Endodermal cell (in vitro differentiated cells): ENCODE measurements around the gene KRT38. TPM values are rescaled to one million over a fixed set of nuclear protein-coding genes. Genes with fewer than 3 reads are reported as not detected.
"Not testable (repeated sequence)": the region's sequence is repeated elsewhere in the genome, so short reads cannot be mapped to it uniquely, and the experiment has no call there.

ENCODE experiments used
- DNase-seq: peaks from one replicate; pipeline ENCODE4 v3.0.0-alpha.2; 2017
- H3K27ac ChIP-seq: 2 replicates; pipeline ENCODE4 v1.5.1; 2013; ENCODE audit warnings: mild to moderate bottlenecking, low read depth, low read length, moderate library complexity
- H3K27me3 ChIP-seq: 2 replicates; pipeline ENCODE4 v1.6.1; 2013; ENCODE audit warnings: mild to moderate bottlenecking, low read length, moderate library complexity; ENCODE audit not compliant: insufficient read depth, control insufficient read depth, poor library complexity, severe bottlenecking
- H3K36me3 ChIP-seq: 2 replicates; pipeline ENCODE4 v1.7.0; 2013; ENCODE audit warnings: mild to moderate bottlenecking, low read length, moderate library complexity; ENCODE audit not compliant: control insufficient read depth, insufficient read depth
- H3K4me1 ChIP-seq: one replicate; pipeline ENCODE4 v1.7.0; 2013; ENCODE audit warnings: low read length; ENCODE audit not compliant: control insufficient read depth, insufficient read depth
- H3K4me3 ChIP-seq: 2 replicates; pipeline ENCODE4 v1.5.1; 2013; ENCODE audit warnings: mild to moderate bottlenecking, low read length, moderate library complexity
- H3K9ac ChIP-seq: 2 replicates; pipeline ENCODE4 v1.6.1; 2013; ENCODE audit warnings: mild to moderate bottlenecking, low read length, moderate library complexity; ENCODE audit not compliant: poor library complexity, severe bottlenecking; ENCODE audit errors: extremely low read depth
- H3K9me3 ChIP-seq: 2 replicates; pipeline ENCODE4 v1.6.1; 2013; ENCODE audit warnings: mild to moderate bottlenecking, low read length, moderate library complexity; ENCODE audit not compliant: control insufficient read depth
- H3K27ac Mint-ChIP-seq: 2 replicates; pipeline ENCODE4 v1.8.0; 2020; ENCODE audit warnings: mixed read lengths
- H3K27me3 Mint-ChIP-seq: 2 replicates; pipeline ENCODE4 v1.8.0; 2021; ENCODE audit warnings: mild to moderate bottlenecking, mixed read lengths; ENCODE audit not compliant: insufficient read depth
- H3K36me3 Mint-ChIP-seq: 2 replicates; pipeline ENCODE4 v1.8.0; 2020; ENCODE audit warnings: low read depth, mixed read lengths
- H3K4me1 Mint-ChIP-seq: 2 replicates; pipeline ENCODE4 v1.8.0; 2020; ENCODE audit warnings: mixed read lengths
- H3K4me3 Mint-ChIP-seq: 2 replicates; pipeline ENCODE4 v1.8.0; 2020; ENCODE audit warnings: mild to moderate bottlenecking, moderate library complexity, mixed read lengths
- H3K9me3 Mint-ChIP-seq: 2 replicates; pipeline ENCODE4 v1.8.0; 2020; ENCODE audit warnings: mild to moderate bottlenecking, mixed read lengths
- CTCF ChIP-seq: fragments of 200-600 bp; sonication (generic); conservative IDR thresholded peaks from 2 replicates; pipeline ENCODE4 v1.5.0; 2021; ENCODE audit warnings: antibody characterized with exemption, mild to moderate bottlenecking
- WGBS, 2 experiments: methylation state at CpG; one replicate each; pipeline versions ENCODE4 v1.1.5 to v1.1.7; 2013; ENCODE audit warnings: missing lambda C conversion rate in 2 of 2, mixed read lengths in 1 of 2; ENCODE audit not compliant: insufficient coverage in 1 of 2, insufficient read length in 1 of 2; 5-methylcytosine and 5-hydroxymethylcytosine counted together
- total RNA-seq, 2 donors: library from RNA; stranded (reverse); fragmentation: NEBNext Ultra II Directional in 1 of 2; extraction: Animal tissue kit (Norgen Biotek cat#: 25700) in 1 of 2; gene quantifications; 2 replicates in 1 of 2; 3 replicates in 1 of 2; pipeline ENCODE4 v1.2.1, GENCODE V29; 2021

The KRT38 gene
- total RNA-seq, 2 donors from 2014 or later = not detected

DNA sequence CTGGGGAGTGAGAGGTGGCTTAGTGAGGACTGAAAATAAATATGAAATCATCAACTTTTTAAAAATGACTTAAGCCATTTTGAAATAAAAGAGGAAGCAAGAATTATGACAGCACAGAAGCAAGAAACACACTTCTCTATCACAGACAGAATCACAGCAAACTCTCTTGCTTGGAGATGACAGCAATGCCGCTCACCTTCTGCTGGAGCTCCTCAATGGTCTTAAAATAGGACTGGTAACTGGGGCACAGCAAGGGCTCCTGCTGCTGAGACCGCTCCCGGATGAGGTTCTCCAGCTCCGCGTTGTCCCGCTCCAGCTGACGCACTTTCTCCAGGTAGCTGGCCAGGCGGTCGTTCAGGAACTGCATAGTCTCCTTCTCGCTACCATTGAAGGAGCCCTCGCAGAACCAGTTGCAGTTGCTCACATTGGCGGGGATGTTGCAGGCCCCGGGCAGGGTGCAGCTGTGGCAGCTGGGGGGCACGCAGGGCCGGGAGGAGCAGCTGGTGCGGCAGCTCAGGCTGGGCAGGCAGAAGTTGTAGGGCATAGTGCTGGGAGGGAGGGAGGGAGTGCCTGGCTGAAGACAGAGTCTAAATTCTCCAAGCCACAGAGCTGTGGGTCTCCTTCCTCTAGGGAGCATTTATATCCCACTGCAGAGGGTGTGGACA is 43.7 kb downstream of the KRT38 start, which contains the start of gene KRT31:
Gene KRT31, minus strand, starts transcription at position 613 of the 665 bp plus-strand sequence. Its CDS starts 69 bp downstream, at position 544.
- Histone ChIP-seq H3K4me1 (no peaks in the 10 kb centered on the region), H3K4me3 (no peak within 1 kb of the TSS), H3K9ac (no peak within 1 kb of the TSS), H3K36me3 (no peaks in the 10 kb centered on the region), H3K27me3 (no peaks in the 10 kb centered on the region), H3K9me3 (no peaks in the 10 kb centered on the region), H3K27ac (no peak within 1 kb of the TSS)
- DNase-seq = peak; percentile 31
- Mint-ChIP-seq H3K4me1 (no peaks in the 10 kb centered on the region), H3K27ac (no peak within 1 kb of the TSS), H3K9me3 (no peaks in the 10 kb centered on the region), H3K36me3 (no peaks in the 10 kb centered on the region), H3K4me3 (no peak within 1 kb of the TSS), H3K27me3 (no peaks in the 10 kb centered on the region)
- WGBS, 2 experiments = 95% methylated on average over 16 of the region's 16 CpGs; no CpG with 5 or more reads in 1 of the 2 experiments
- no peak for TF ChIP-seq CTCF

DNA sequence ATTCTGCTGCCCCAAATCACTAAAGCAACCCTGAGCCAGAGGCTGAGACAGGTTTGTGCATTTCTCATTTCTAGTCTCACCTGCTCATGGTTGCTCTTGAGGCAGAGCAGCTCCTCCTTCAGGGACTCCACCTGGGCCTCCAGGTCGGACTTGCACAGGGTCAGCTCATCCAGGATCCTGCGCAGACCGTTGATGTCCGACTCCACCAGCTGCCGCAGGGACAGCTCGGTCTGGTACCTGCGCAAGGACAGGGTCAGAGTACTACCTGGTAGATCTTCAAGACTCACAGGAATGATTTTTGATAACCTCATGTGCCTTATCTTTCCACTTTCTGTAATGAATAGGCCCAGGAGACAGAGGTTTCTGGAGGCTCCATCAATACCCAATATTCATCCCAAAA is 44.4 kb downstream of the KRT38 start:
- Mint-ChIP-seq H3K36me3 (no peaks in the 10 kb centered on the region), H3K4me1 (no peaks in the 10 kb centered on the region), H3K27ac (no peak overlapping the region), H3K4me3 (no peak overlapping the region), H3K27me3 (no peaks in the 10 kb centered on the region), H3K9me3 (no peaks in the 10 kb centered on the region)
- Histone ChIP-seq H3K27me3 (no peaks in the 10 kb centered on the region), H3K9me3 (no peaks in the 10 kb centered on the region), H3K4me1 (no peaks in the 10 kb centered on the region), H3K9ac (no peak overlapping the region), H3K4me3 (no peak overlapping the region), H3K27ac (no peak overlapping the region), H3K36me3 (no peaks in the 10 kb centered on the region)
- peak; percentile 31 for DNase-seq
- TF ChIP-seq CTCF = no peak
- 93 to 95% methylated on average over 7 of the region's 7 CpGs for WGBS, 2 experiments

DNA sequence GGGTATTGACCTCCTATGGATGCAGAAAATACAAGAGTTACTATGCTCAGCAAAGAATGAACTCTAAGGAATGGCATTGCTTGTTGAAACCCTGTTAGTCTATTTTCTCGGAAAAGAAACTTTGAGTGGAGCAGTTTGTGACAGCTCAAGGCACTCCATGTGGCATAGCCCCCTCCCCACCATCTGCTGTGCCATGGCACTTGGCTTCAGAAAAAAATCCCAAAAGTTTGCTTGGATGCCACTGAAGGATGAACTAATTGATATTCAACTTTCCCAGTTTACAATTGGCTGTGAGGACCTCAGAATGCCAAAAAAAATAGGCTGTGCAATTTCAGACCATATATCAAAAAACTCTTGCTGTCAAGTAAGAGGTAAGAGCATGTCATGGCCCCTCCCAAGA is 45.2 kb downstream of the KRT38 start:
- no peak for DNase-seq
- H3K27ac ChIP-seq = no peak overlapping the region
- Mint-ChIP-seq H3K36me3 (no peaks in the 10 kb centered on the region), H3K27ac (no peak overlapping the region), H3K4me3 (no peak overlapping the region), H3K27me3 (no peaks in the 10 kb centered on the region), H3K9me3 (no peaks in the 10 kb centered on the region), H3K4me1 (no peaks in the 10 kb centered on the region)
- H3K9me3 ChIP-seq = no peaks in the 10 kb centered on the region
- no peaks in the 10 kb centered on the region for H3K4me1 ChIP-seq
- 85 to 90% methylated on average over 1 of the region's 1 CpG for WGBS, 2 experiments
- H3K27me3 ChIP-seq = no peaks in the 10 kb centered on the region
- H3K4me3 ChIP-seq = no peak overlapping the region
- H3K9ac ChIP-seq = no peak overlapping the region
- no peaks in the 10 kb centered on the region for H3K36me3 ChIP-seq
- no peak for TF ChIP-seq CTCF

DNA sequence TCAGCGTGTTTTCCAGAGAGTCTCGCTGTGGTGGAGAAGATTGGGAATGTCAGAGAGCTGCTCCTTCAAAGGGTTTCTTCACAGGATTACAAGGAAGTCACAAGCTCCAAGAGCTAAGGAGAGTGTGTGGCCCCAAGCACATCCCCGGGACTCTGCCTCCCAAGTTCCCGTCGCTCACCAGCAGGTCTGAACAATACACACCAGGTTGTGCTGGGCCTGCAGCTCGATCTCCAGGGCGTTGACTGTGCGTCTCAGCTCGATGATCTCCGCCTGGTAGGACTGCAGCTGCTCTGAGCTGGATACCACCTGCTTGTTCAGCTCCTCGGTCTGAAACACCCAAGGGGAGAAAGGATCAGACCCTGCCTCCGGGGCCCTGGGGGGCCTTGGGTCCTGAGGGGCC is 45.7 kb downstream of the KRT38 start:
- H3K4me3 Mint-ChIP-seq, H3K4me3 ChIP-seq, H3K36me3 ChIP-seq, H3K27me3 Mint-ChIP-seq, H3K9me3 ChIP-seq, H3K27ac ChIP-seq, H3K27me3 ChIP-seq, H3K27ac Mint-ChIP-seq, H3K4me1 ChIP-seq, H3K9ac ChIP-seq, H3K4me1 Mint-ChIP-seq, H3K36me3 Mint-ChIP-seq, H3K9me3 Mint-ChIP-seq: not testable (repeated sequence)
- WGBS, 2 experiments = 94 to 100% methylated on average over 2 to 12 of the region's 12 CpGs
- DNase-seq = peak; percentile 13
